ENCODE data around the gene GPR132. TPM values are rescaled to one million over a fixed set of nuclear protein-coding genes. Genes with fewer than 3 reads are reported as not detected.
"Not testable (repeated sequence)": the region's sequence is repeated elsewhere in the genome, so short reads cannot be mapped to it uniquely, and the experiment has no call there.

GPR132 gene, protein sequence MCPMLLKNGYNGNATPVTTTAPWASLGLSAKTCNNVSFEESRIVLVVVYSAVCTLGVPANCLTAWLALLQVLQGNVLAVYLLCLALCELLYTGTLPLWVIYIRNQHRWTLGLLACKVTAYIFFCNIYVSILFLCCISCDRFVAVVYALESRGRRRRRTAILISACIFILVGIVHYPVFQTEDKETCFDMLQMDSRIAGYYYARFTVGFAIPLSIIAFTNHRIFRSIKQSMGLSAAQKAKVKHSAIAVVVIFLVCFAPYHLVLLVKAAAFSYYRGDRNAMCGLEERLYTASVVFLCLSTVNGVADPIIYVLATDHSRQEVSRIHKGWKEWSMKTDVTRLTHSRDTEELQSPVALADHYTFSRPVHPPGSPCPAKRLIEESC
- 24.6 and 24.9 TPM in 2 replicates for total RNA-seq

- intact Hi-C loops (cut with micrococcal nuclease): loop anchor here (1.0 to 2.0 kb wide), 5 partner anchors 20 to 426 kb away; partner anchors contain the start of genes CDCA4 and TEDC1
- peaks cover 62% of the 10 kb centered on the region for H3K4me1 Mint-ChIP-seq (ENCODE audit: low read depth)
- H3K27ac Mint-ChIP-seq: peak within 1 kb of the TSS; percentile 90
- H3K36me3 Mint-ChIP-seq (ENCODE audit: low read depth): peaks cover 2% of the 10 kb centered on the region
- H3K9me3 Mint-ChIP-seq: no peaks in the 10 kb centered on the region
- peak within 1 kb of the TSS; percentile 89 for H3K4me3 Mint-ChIP-seq
- peak; percentile 89 for DNase-seq (ENCODE audit: low spot score)
- no peaks in the 10 kb centered on the region for H3K27me3 Mint-ChIP-seq (ENCODE audit: insufficient read depth)
Measured at GRCh38 chr14:105065280-105066228, at the start of gene GPR132. GPR132 (minus strand) TSS chr14:105065430; CDS start chr14:105055420, 10,010 bp downstream.

DNA sequence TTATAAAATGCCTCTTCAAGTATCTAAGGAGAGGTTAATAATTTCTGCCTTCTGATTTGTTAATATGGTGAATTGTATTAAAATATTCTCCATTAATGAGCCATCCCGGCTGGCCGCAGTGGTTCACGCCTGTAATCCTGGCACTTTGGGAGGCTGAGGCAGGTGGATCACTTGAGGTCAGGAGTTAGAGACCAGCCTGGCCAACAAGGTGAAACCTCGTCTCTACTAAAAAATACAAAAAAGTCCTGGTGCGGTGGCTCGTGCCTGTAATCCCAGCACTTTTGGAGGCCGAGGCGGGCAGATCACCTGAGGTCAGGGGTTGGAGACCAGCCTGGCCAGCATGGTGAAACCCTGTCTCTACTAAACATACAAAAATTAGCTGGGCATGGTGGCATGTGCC is 44.0 kb upstream of the GPR132 start:
- H3K4me3 Mint-ChIP-seq; H3K36me3 Mint-ChIP-seq (ENCODE audit: low read depth); H3K27ac Mint-ChIP-seq; H3K9me3 Mint-ChIP-seq; intact Hi-C loops (cut with micrococcal nuclease); DNase-seq (ENCODE audit: low spot score); H3K4me1 Mint-ChIP-seq (ENCODE audit: low read depth): not testable (repeated sequence)
- peaks cover 23% of the 10 kb centered on the region for H3K27me3 Mint-ChIP-seq (ENCODE audit: insufficient read depth)

DNA sequence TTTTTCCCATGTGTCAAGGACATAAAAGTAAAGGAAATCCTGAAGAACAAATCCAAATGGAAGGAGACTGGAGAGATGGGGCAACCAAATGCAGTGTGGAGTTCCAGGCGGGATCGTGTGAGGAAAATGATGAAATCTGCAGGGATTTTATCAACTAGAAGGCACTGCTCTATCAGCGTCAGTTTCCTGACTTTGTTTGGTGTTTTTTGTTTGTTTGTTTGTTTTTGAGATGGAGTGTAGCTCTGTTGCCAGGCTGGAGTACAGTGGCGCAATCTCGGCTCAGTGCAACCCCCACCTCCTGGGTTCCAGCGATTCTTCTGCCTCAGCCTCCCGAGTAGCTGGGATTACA is 43.3 kb upstream of the GPR132 start:
- H3K4me3 Mint-ChIP-seq: no peak overlapping the region
- H3K9me3 Mint-ChIP-seq: no peaks in the 10 kb centered on the region
- peaks cover 28% of the 10 kb centered on the region for H3K27me3 Mint-ChIP-seq (ENCODE audit: insufficient read depth)
- H3K36me3 Mint-ChIP-seq (ENCODE audit: low read depth): no peaks in the 10 kb centered on the region
- no peak for DNase-seq (ENCODE audit: low spot score)
- H3K27ac Mint-ChIP-seq: no peak overlapping the region
- peaks cover 7% of the 10 kb centered on the region for H3K4me1 Mint-ChIP-seq (ENCODE audit: low read depth)
- intact Hi-C loops (cut with micrococcal nuclease): no loop called here

GRCh38 chr14:105107781-105108515 is 42.7 kb upstream of the GPR132 start:
- DNase-seq (ENCODE audit: low spot score): no peak
- H3K9me3 Mint-ChIP-seq: no peaks in the 10 kb centered on the region
- H3K4me3 Mint-ChIP-seq: no peak overlapping the region
- peaks cover 7% of the 10 kb centered on the region for H3K4me1 Mint-ChIP-seq (ENCODE audit: low read depth)
- H3K27ac Mint-ChIP-seq: no peak overlapping the region
- intact Hi-C loops (cut with micrococcal nuclease): no loop called here
- H3K36me3 Mint-ChIP-seq (ENCODE audit: low read depth): no peaks in the 10 kb centered on the region
- H3K27me3 Mint-ChIP-seq (ENCODE audit: insufficient read depth): peaks cover 31% of the 10 kb centered on the region

GRCh38 chr14:105107351-105107750 is 42.1 kb upstream of the GPR132 start:
- intact Hi-C loops (cut with micrococcal nuclease): no loop called here
- Mint-ChIP-seq H3K36me3 (ENCODE audit: low read depth) (no peaks in the 10 kb centered on the region), H3K9me3 (no peaks in the 10 kb centered on the region), H3K4me3 (no peak overlapping the region), H3K27ac (no peak overlapping the region), H3K27me3 (ENCODE audit: insufficient read depth) (peaks cover 31% of the 10 kb centered on the region), H3K4me1 (ENCODE audit: low read depth) (peaks cover 7% of the 10 kb centered on the region)
- no peak for DNase-seq (ENCODE audit: low spot score)

- DNase-seq (ENCODE audit: low spot score): no peak
- Mint-ChIP-seq H3K4me1 (ENCODE audit: low read depth) (peaks cover 7% of the 10 kb centered on the region), H3K36me3 (ENCODE audit: low read depth) (no peaks in the 10 kb centered on the region), H3K27ac (no peak overlapping the region), H3K9me3 (no peaks in the 10 kb centered on the region), H3K27me3 (ENCODE audit: insufficient read depth) (peaks cover 33% of the 10 kb centered on the region), H3K4me3 (no peak overlapping the region)
- intact Hi-C loops (cut with micrococcal nuclease): no loop called here
Measured at GRCh38 chr14:105105158-105105557, 39.9 kb upstream of the GPR132 start.

DNA sequence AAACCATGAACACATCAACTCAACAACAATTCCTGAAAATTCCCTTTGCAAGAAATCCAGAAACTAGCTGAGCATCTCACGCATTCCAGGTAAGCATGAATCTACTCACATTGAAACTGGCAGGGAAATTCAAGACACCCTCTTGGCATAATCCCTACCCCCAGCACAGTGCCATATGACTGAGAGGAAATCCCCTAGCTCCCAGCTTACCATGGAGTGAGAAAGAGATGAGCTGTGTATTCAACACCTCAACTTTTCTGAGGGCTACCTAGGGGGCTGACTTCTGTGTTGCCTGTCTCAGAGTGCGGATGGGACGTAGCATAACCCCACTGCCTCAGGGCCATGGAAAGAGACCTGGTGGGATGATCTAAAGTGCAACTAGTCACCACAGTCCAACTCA is 37.7 kb upstream of the GPR132 start:
- H3K27me3 Mint-ChIP-seq (ENCODE audit: insufficient read depth): peaks cover 28% of the 10 kb centered on the region
- H3K36me3 Mint-ChIP-seq (ENCODE audit: low read depth): no peaks in the 10 kb centered on the region
- DNase-seq (ENCODE audit: low spot score): no peak
- H3K9me3 Mint-ChIP-seq: peaks cover 4% of the 10 kb centered on the region
- no peak overlapping the region for H3K4me3 Mint-ChIP-seq
- intact Hi-C loops (cut with micrococcal nuclease): no loop called here
- H3K4me1 Mint-ChIP-seq (ENCODE audit: low read depth): peaks cover 7% of the 10 kb centered on the region
- no peak overlapping the region for H3K27ac Mint-ChIP-seq

DNA sequence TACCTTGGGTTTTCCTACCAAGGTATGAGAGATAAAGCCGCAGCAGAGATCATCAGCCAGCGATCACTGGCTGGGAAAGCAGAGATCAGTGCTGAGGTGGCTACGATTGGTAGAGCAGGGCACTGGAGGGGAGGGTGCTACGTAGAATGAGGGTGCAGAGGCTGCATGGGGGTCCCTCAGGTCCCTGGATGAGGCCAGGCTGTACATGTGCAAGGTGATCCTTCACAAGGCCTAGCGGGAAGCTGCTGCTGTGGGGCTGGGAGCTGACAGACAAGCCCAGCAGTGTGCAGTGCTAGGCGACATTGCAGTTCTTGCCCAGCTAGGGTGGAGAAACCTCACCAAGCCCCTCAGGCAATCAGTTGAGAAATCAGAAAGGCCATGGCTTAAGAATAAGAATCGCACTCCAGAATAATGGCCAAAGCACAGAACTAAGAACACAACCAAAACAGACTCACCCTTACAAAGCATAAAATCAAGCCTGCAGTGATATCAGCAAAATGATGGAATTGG is 37.2 kb upstream of the GPR132 start:
- no peak for DNase-seq (ENCODE audit: low spot score)
- H3K27ac Mint-ChIP-seq: no peak overlapping the region
- H3K9me3 Mint-ChIP-seq: peaks cover 4% of the 10 kb centered on the region
- H3K4me1 Mint-ChIP-seq (ENCODE audit: low read depth): peaks cover 7% of the 10 kb centered on the region
- intact Hi-C loops (cut with micrococcal nuclease): no loop called here
- H3K4me3 Mint-ChIP-seq: no peak overlapping the region
- H3K36me3 Mint-ChIP-seq (ENCODE audit: low read depth): no peaks in the 10 kb centered on the region
- peaks cover 26% of the 10 kb centered on the region for H3K27me3 Mint-ChIP-seq (ENCODE audit: insufficient read depth)

GRCh38 chr14:105100910-105101309 is 35.7 kb upstream of the GPR132 start:
- Mint-ChIP-seq H3K36me3 (ENCODE audit: low read depth) (peaks cover 1% of the 10 kb centered on the region), H3K27me3 (ENCODE audit: insufficient read depth) (peaks cover 19% of the 10 kb centered on the region), H3K4me1 (ENCODE audit: low read depth) (peaks cover 7% of the 10 kb centered on the region), H3K27ac (no peak overlapping the region), H3K9me3 (peaks cover 4% of the 10 kb centered on the region), H3K4me3 (no peak overlapping the region)
- intact Hi-C loops (cut with micrococcal nuclease): no loop called here
- no peak for DNase-seq (ENCODE audit: low spot score)

GRCh38 chr14:105099778-105100177 is 34.5 kb upstream of the GPR132 start:
- intact Hi-C loops (cut with micrococcal nuclease): no loop called here
- Mint-ChIP-seq H3K27me3 (ENCODE audit: insufficient read depth) (peaks cover 13% of the 10 kb centered on the region), H3K4me3 (no peak overlapping the region), H3K27ac (no peak overlapping the region), H3K4me1 (ENCODE audit: low read depth) (peaks cover 4% of the 10 kb centered on the region), H3K9me3 (peaks cover 4% of the 10 kb centered on the region), H3K36me3 (ENCODE audit: low read depth) (peaks cover 1% of the 10 kb centered on the region)
- no peak for DNase-seq (ENCODE audit: low spot score)

GRCh38 chr14:105098316-105098715 is 33.1 kb upstream of the GPR132 start:
- Mint-ChIP-seq H3K27ac (no peak overlapping the region), H3K36me3 (ENCODE audit: low read depth) (peaks cover 1% of the 10 kb centered on the region), H3K4me1 (ENCODE audit: low read depth) (peaks cover 10% of the 10 kb centered on the region), H3K4me3 (no peak overlapping the region), H3K9me3 (peaks cover 4% of the 10 kb centered on the region), H3K27me3 (ENCODE audit: insufficient read depth) (peaks cover 8% of the 10 kb centered on the region)
- no peak for DNase-seq (ENCODE audit: low spot score)
- intact Hi-C loops (cut with micrococcal nuclease): no loop called here

DNA sequence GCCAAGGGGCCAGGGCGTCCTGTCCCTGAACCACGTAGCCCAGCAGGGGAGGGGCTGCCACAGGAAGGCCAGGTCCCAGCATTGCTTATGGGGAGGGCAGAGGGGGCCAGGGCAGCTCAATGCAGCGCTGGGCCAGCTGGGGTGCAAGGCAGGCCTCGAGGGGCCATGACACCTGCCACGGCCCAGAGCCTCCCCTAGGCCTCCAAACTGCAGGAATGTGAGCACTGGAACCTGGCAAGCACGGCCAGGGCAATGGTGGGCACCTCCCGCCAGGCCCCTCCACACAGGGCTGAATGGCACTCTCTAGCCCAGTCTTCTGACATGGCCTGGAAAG is 32.5 kb upstream of the GPR132 start:
- intact Hi-C loops (cut with micrococcal nuclease): no loop called here
- no peak for DNase-seq (ENCODE audit: low spot score)
- H3K36me3 Mint-ChIP-seq (ENCODE audit: low read depth): peaks cover 1% of the 10 kb centered on the region
- peaks cover 10% of the 10 kb centered on the region for H3K4me1 Mint-ChIP-seq (ENCODE audit: low read depth)
- peaks cover 4% of the 10 kb centered on the region for H3K9me3 Mint-ChIP-seq
- no peak overlapping the region for H3K27ac Mint-ChIP-seq
- no peak overlapping the region for H3K4me3 Mint-ChIP-seq
- peaks cover 6% of the 10 kb centered on the region for H3K27me3 Mint-ChIP-seq (ENCODE audit: insufficient read depth)

Measured in activated T-helper 1 cell treated with anti-CD3 and anti-CD28 coated beads, Interleukin-12 subunit alpha, Interleukin-12 subunit beta, Interleukin-2, Interleukin-4 antibody, amounts not matched to agents 30 ng/mL and 10 ng/mL and 1 ng/mL, durations not matched to agents 14 hours and 24 hours and 36 hours (primary cell).